NT2/D1 (cell line): ENCODE results near the gene MCU.
"Not testable (repeated sequence)": the region's sequence is repeated elsewhere in the genome, so short reads cannot be mapped to it uniquely, and the experiment has no call there.

Experiments
- DNase-seq: peaks from one replicate; pipeline ENCODE4 v3.0.0-alpha.2; 2011; ENCODE audit warnings: low read depth, low spot score
- H3K27me3 ChIP-seq: 2 replicates; pipeline ENCODE4 v1.6.0; 2011; ENCODE audit warnings: mild to moderate bottlenecking; ENCODE audit not compliant: insufficient read length, insufficient read depth
- H3K36me3 ChIP-seq: 2 replicates; pipeline ENCODE4 v1.6.1; 2011; ENCODE audit warnings: mild to moderate bottlenecking, low read length, mixed read lengths; ENCODE audit not compliant: insufficient read depth, insufficient read length
- H3K4me1 ChIP-seq: 2 replicates; pipeline ENCODE4 v1.5.1; 2011; ENCODE audit not compliant: insufficient read depth, insufficient read length
- H3K4me3 ChIP-seq: 2 replicates; pipeline ENCODE4 v1.5.1; 2011; ENCODE audit warnings: low read depth; ENCODE audit not compliant: insufficient read length
- H3K9ac ChIP-seq: 2 replicates; pipeline ENCODE4 v1.6.0; 2011; ENCODE audit warnings: low read depth; ENCODE audit not compliant: insufficient read length
- H3K9me3 ChIP-seq: 2 replicates; pipeline ENCODE4 v1.5.1; 2011; ENCODE audit warnings: mild to moderate bottlenecking, low read length; ENCODE audit not compliant: insufficient read depth
- SUZ12 ChIP-seq: IDR thresholded peaks from 2 replicates; pipeline ENCODE4 v1.6.1; 2011; ENCODE audit not compliant: insufficient read length, insufficient read depth; ENCODE audit errors: extremely low read depth
- YY1 ChIP-seq: IDR thresholded peaks from 2 replicates; pipeline ENCODE4 v1.6.1; 2011; ENCODE audit not compliant: insufficient read length, insufficient read depth
- ZNF274 ChIP-seq: IDR thresholded peaks from 2 replicates; pipeline ENCODE4 v1.6.1; 2011; ENCODE audit warnings: mild to moderate bottlenecking, low read depth, low read length

The MCU gene

GRCh38 chr10:72667207-72667864 lies 24.6 kb upstream of the MCU start:
- Histone ChIP-seq H3K9ac (no peak overlapping the region), H3K4me3 (no peak overlapping the region), H3K36me3 (no peaks in the 10 kb centered on the region), H3K9me3 (no peaks in the 10 kb centered on the region), H3K27me3 (no peaks in the 10 kb centered on the region), H3K4me1 (no peaks in the 10 kb centered on the region)
- TF ChIP-seq SUZ12 = no peak
- no peak for TF ChIP-seq ZNF274
- TF ChIP-seq YY1 = no peak
- no peak for DNase-seq

- TF ChIP-seq YY1 = no peak
- no peak for TF ChIP-seq SUZ12
- no peak for TF ChIP-seq ZNF274
- H3K27me3 ChIP-seq = no peaks in the 10 kb centered on the region
- H3K4me3 ChIP-seq = no peak overlapping the region
Observed at GRCh38 chr10:72673280-72673679, 18.7 kb upstream of the MCU start.

DNA sequence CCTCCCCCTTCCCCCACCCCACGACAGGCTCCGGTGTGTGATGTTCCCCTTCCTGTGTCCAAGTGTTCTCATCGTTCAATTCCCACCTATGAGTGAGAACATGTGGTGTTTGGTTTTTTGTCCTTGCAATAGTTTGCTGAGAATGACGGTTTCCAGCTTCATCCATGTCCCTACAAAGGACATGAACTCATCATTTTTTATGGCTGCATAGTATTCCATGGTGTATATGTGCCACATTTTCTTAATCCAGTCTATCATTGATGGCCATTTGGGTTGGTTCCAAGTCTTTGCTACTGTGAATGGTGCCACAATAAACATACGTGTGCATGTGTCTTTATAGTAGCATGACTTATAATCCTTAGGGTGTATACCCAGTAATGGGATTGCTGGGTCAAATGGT lies 17.8 kb upstream of the MCU start:
- not testable (repeated sequence) for H3K27me3 ChIP-seq, H3K9me3 ChIP-seq, H3K4me3 ChIP-seq, H3K9ac ChIP-seq, H3K36me3 ChIP-seq, H3K4me1 ChIP-seq, DNase-seq

More at GRCh38 chr10:72673280-72673679, 18.7 kb upstream of the MCU start:
- H3K9ac ChIP-seq = no peak overlapping the region
- H3K4me1 ChIP-seq = no peaks in the 10 kb centered on the region
- no peaks in the 10 kb centered on the region for H3K36me3 ChIP-seq
- no peaks in the 10 kb centered on the region for H3K9me3 ChIP-seq
- no peak for DNase-seq

DNA sequence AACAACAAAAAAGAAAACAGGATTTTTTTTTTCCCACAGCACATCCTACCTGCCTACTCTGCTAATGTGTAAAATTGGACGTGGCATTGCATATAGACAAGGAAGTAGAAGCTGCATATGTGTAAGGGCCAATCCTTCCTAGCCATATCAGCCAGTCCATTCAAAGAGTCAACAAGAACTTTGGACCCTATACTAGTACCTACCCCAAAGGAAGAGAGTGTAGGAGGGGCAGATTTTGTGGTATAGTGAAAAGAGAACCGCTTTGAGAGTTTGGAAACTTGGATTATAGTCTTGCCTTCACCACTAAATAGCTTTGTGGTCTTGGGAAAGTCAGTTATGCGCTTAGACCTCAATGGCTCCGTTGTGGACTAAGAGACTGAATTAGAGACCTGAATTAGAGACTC lies 12.1 kb upstream of the MCU start:
- no peak overlapping the region for H3K9ac ChIP-seq
- no peaks in the 10 kb centered on the region for H3K9me3 ChIP-seq
- H3K4me3 ChIP-seq = no peak overlapping the region
- no peak for DNase-seq
- no peaks in the 10 kb centered on the region for H3K27me3 ChIP-seq
- H3K36me3 ChIP-seq = no peaks in the 10 kb centered on the region
- TF ChIP-seq ZNF274 = no peak
- TF ChIP-seq SUZ12 = no peak
- no peak for TF ChIP-seq YY1
- H3K4me1 ChIP-seq = no peaks in the 10 kb centered on the region

- TF ChIP-seq ZNF274 = no peak
- no peak for TF ChIP-seq YY1
- TF ChIP-seq SUZ12 = no peak
- DNase-seq = no peak
- H3K9ac ChIP-seq = no peak overlapping the region
- H3K27me3 ChIP-seq = no peaks in the 10 kb centered on the region
- no peak overlapping the region for H3K4me3 ChIP-seq
- H3K4me1 ChIP-seq = no peaks in the 10 kb centered on the region
- H3K9me3 ChIP-seq = no peaks in the 10 kb centered on the region
- no peaks in the 10 kb centered on the region for H3K36me3 ChIP-seq
Observed at GRCh38 chr10:72682638-72683037, 9.3 kb upstream of the MCU start.

DNA sequence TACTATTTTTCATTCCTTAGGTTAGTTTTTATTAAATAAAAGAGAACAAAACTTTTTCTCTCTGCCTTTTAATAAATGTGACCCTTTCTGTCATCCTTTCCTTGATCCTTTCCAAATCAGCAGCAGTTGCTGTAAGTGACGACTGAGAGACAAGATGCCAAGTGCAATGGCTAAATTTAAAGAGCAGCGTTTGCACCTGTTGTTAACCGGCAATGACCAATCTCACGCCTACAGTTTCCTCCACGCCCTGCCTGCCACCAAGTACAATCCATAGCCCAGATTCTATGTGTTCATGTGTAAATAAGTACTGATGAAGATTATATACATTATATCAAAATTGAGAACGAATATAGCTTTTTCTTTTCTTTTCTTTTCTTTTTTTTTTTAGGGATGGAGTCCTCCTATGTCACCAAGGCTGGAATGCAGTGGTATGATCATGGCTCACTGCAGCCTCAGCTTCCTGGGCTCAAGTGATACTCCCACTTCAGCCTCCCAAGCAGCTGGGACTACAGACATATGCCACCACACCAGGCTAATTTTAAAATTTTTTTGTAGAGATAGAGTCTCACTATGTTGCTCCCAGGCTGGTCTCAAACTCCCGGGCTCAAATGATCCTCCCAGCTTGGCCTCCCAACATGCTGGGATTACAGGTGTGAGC lies 6.5 kb upstream of the MCU start:
- H3K27me3 ChIP-seq = no peaks in the 10 kb centered on the region
- no peak overlapping the region for H3K9ac ChIP-seq
- DNase-seq = no peak
- H3K4me3 ChIP-seq = no peak overlapping the region
- TF ChIP-seq YY1 (no peak), SUZ12 (no peak), ZNF274 (no peak)
- H3K9me3 ChIP-seq = no peaks in the 10 kb centered on the region
- no peaks in the 10 kb centered on the region for H3K4me1 ChIP-seq
- no peaks in the 10 kb centered on the region for H3K36me3 ChIP-seq

GRCh38 chr10:72686430-72686829 lies 5.5 kb upstream of the MCU start:
- not testable (repeated sequence) for H3K4me1 ChIP-seq, H3K4me3 ChIP-seq, H3K9ac ChIP-seq, H3K36me3 ChIP-seq, H3K9me3 ChIP-seq, DNase-seq, H3K27me3 ChIP-seq

DNA sequence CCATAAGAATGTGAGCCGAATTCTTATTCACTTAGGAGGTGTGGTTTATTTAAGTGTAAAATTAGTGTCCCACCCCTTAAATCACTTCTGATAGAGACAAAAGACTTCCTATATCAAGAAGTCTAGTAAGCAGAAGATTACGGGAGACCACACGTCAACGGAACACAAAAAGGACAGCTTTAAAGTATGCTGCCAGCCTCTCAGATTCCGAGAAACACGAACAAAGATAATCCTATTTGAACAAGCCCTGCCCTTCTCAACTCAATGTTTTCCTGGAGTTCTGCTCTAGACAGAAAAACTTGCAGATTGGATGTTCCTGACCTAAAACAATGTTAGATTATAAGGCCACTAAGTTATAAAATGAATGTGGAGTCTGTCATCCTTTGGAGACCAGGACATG lies 4.9 kb upstream of the MCU start:
- H3K27me3 ChIP-seq = no peaks in the 10 kb centered on the region
- no peak for TF ChIP-seq SUZ12
- TF ChIP-seq YY1 = no peak
- no peak for TF ChIP-seq ZNF274
- no peak for DNase-seq
- no peaks in the 10 kb centered on the region for H3K36me3 ChIP-seq
- no peaks in the 10 kb centered on the region for H3K4me1 ChIP-seq
- no peak overlapping the region for H3K9ac ChIP-seq
- no peaks in the 10 kb centered on the region for H3K9me3 ChIP-seq
- H3K4me3 ChIP-seq = no peak overlapping the region
